Right atrium auricular region (tissue), 2 donors: ENCODE measurements around the gene ANG. TPM values are rescaled to one million over a fixed set of nuclear protein-coding genes. Genes with fewer than 3 reads are reported as not detected.

Source experiments
- DNase-seq: peaks from one replicate; pipeline ENCODE4 v3.0.0-alpha.2; 2019; ENCODE audit warnings: low spot score
- H3K27ac ChIP-seq, 2 donors: fragments of 200-600 bp; sonication (generic); 1 replicate in 1 of 2; 2 replicates in 1 of 2; pipeline ENCODE4 v1.5.1; 2016 to 2019
- H3K27me3 ChIP-seq, 2 donors: fragments of 200-600 bp; sonication (generic); one replicate each; pipeline versions ENCODE4 v1.5.1 to v1.6.0; 2017 to 2019
- H3K36me3 ChIP-seq: fragments of 200-600 bp; sonication (generic); one replicate; pipeline ENCODE4 v1.5.1; 2016
- H3K4me1 ChIP-seq, 2 donors: fragments of 200-600 bp; sonication (generic); one replicate each; pipeline versions ENCODE4 v1.5.1 to v1.6.0; 2017 to 2019
- H3K4me3 ChIP-seq, 2 donors: fragments of 200-600 bp; sonication (generic); 1 replicate in 1 of 2; 2 replicates in 1 of 2; pipeline ENCODE4 v1.5.1; 2017 to 2019; ENCODE audit warnings: mild to moderate bottlenecking in 1 of 2, moderate library complexity in 1 of 2
- H3K9me3 ChIP-seq, 2 donors: fragments of 200-600 bp; sonication (generic); one replicate each; pipeline ENCODE4 v1.5.1; 2019
- CTCF ChIP-seq, 2 donors: fragments of 200-600 bp; sonication (generic); IDR thresholded peaks; one replicate each; pipeline ENCODE4 v1.5.1; 2019; ENCODE audit warnings: antibody characterized with exemption in 2 of 2
- total RNA-seq, 2 donors: library from RNA; depleted of rRNA; stranded (reverse); fragments of >200 nt; gene quantifications; one replicate each; pipeline ENCODE4 v1.1.0, GENCODE V29; 2016

The ANG gene
- total RNA-seq, 2 donors from 2014 or later, result 4.4 to 14.5 TPM

- H3K27ac ChIP-seq, result no peak overlapping the region
- DNase-seq, result peak; percentile 63
- no peaks in the 10 kb centered on the region for H3K36me3 ChIP-seq
- no peaks in the 10 kb centered on the region for H3K27me3 ChIP-seq
- no peaks in the 10 kb centered on the region for H3K4me1 ChIP-seq
- peak; percentile 76 to 89 for TF ChIP-seq CTCF (IDR thresholded peaks at IDR 0.05)
- H3K9me3 ChIP-seq, result no peaks in the 10 kb centered on the region
- H3K4me3 ChIP-seq, result no peak overlapping the region
These were observed 2.5 kb downstream of the ANG start for GRCh38 chr14:20690848-20691640.

GRCh38 chr14:20692116-20692751 lies 3.7 kb downstream of the ANG start:
- no peaks in the 10 kb centered on the region for H3K36me3 ChIP-seq
- no peak for TF ChIP-seq CTCF (IDR thresholded peaks at IDR 0.05)
- H3K9me3 ChIP-seq, result no peaks in the 10 kb centered on the region
- DNase-seq, result no peak
- H3K4me1 ChIP-seq, result no peaks in the 10 kb centered on the region
- no peak overlapping the region for H3K4me3 ChIP-seq
- no peak overlapping the region for H3K27ac ChIP-seq
- no peaks in the 10 kb centered on the region for H3K27me3 ChIP-seq

- no peak for TF ChIP-seq CTCF (IDR thresholded peaks at IDR 0.05)
- Histone ChIP-seq H3K9me3 (no peaks in the 10 kb centered on the region), H3K27me3 (no peaks in the 10 kb centered on the region), H3K4me3 (no peak overlapping the region), H3K27ac (no peak overlapping the region), H3K36me3 (no peaks in the 10 kb centered on the region), H3K4me1 (no peaks in the 10 kb centered on the region)
- DNase-seq, result no peak
These were observed 8.2 kb downstream of the ANG start for GRCh38 chr14:20696764-20697163.

- Histone ChIP-seq H3K4me3 (no peak overlapping the region), H3K27me3 (no peaks in the 10 kb centered on the region), H3K9me3 (no peaks in the 10 kb centered on the region), H3K27ac (no peak overlapping the region), H3K36me3 (no peaks in the 10 kb centered on the region), H3K4me1 (no peaks in the 10 kb centered on the region)
- DNase-seq, result peak; percentile 76
- peak; percentile 38 to 86 for TF ChIP-seq CTCF (IDR thresholded peaks at IDR 0.05)
These were observed 8.9 kb downstream of the ANG start for GRCh38 chr14:20697273-20698017.

- no peak for DNase-seq
These were observed 9.4 kb downstream of the ANG start for GRCh38 chr14:20698018-20698329.

More at GRCh38 chr14:20698018-20698329, 9.4 kb downstream of the ANG start:
- Histone ChIP-seq H3K4me1 (no peaks in the 10 kb centered on the region), H3K27ac (no peak overlapping the region), H3K27me3 (no peaks in the 10 kb centered on the region), H3K9me3 (no peaks in the 10 kb centered on the region), H3K36me3 (no peaks in the 10 kb centered on the region), H3K4me3 (no peak overlapping the region)
- TF ChIP-seq CTCF (IDR thresholded peaks at IDR 0.05), result peak in 1 of 2 donors; percentile 22
